ENCODE data around the gene AMN.

AMN gene

DNA sequence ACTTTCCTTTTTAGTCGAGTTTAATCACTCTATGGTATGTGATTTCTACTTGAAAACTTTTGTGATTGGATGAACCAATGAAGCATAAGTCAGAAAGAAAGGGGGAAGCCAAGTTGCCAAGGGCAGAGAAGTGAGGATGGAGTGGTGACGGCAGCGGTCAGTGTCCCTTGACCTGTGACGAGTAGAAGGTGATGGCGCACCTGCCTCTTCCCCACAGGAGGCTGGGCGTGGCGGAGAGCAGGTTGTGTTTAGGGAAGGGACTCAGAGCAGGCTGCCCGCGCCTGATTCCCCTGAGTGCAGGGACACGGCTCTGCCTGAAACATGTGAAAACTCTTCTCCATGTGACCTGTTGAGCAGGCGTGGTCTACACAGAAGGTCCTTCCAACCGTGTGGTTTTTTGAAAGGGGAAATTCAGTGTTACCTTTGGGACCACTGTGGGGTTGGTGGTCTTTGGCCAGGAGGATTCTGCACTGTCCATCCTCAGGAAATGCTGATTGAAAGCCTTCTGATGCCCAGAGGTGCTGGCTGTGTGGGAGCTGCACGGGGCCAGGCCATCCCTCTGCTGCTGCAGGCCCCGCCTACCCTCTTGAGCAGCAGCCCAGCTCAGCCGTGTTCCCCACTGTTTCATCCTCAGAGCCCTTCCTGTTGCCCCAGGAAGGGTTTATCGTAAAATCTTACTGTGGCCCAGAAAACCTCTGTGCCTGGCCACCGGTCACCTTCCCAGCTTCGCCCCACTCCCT lies 23.5 kb upstream of the AMN start:
- no peak for DNase-seq (ENCODE audit: low spot score)

- no peak for DNase-seq (ENCODE audit: low spot score)
Observed at GRCh38 chr14:102899516-102899900, 23.0 kb upstream of the AMN start.

DNA sequence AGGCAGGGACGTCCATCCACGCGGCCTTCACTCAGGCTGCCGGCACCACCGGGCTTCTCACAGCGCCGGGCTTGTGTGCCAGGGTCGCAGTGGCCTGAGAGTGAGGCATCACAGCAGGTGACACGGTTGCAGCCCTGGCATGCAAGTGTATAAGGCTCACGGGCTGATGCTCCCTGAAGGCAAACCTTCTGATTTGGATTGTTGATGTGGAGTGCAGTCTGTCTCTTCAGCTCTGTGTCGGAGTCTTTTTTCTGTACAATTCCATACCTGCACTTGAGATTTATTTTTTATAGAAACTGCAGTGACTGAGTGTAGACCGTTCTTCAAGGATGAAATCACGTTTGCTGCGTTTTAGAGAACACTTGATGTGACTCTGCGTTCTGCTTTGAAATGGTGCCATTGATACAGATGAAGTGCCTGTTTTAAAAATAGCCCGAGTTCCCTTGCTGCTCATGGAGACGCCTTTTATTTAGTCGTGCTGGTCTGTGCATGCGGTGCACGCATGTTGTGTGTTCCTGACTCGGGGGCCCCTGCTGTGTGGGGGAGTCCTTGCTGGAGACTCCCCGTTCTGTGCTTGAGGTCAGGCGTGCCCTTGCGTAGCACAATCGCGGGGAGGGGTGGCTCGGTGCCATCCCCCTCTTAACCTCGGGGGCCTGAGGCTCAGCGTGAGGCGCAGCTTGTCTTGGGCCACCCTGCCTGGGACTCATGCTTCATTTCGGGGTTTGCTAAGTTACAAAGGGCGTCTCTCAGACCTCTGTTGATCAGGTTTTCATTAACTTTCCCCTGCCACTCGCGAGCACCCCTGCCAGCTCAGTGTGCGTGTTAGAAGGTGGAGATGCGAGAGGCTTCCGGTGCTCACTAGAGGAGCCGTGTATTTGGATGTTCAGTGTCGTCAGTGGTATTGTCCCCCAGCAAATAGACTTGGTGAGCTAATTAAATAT lies 21.6 kb upstream of the AMN start:
- no peak for DNase-seq (ENCODE audit: low spot score)

- no peak for DNase-seq (ENCODE audit: low spot score)
Observed at GRCh38 chr14:102901633-102902032, 20.8 kb upstream of the AMN start.

GRCh38 chr14:102902086-102902485 lies 20.4 kb upstream of the AMN start:
- no peak for DNase-seq (ENCODE audit: low spot score)

DNA sequence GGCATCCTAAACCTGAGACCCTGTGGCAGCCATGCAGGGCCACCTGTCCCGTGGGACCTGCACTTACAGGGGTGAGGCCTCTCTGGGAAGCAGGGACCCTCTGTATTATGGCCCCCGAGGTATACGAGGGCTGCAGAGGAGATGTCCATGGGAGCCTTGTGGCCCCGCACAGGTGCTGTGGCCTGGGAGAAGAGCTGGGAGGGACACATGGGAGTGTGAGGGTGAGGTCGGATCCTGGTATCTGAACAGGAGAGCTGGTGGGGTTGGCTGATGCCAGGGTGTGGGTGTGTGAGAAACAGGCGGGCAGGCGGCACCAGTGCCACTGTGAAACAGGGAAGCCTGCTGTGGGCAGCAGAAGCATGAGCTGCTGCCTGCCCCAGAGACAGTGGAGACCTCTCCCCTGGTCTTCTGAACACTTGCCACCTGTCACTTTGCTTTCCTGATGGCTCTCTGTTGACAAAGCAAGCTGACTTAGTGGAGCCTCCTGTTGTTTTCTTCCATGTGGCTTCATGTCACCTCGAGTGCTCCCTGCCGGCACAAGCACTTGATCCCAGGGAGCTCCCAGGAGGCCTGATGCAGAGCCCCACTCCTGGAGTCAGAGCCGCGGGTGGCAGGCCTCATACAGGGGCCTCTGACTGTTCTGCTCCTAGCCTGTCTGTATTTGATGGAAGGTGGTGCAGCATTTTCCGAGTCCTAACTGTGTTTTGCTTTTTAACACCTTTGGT lies 19.8 kb upstream of the AMN start:
- DNase-seq (ENCODE audit: low spot score) = no peak

- DNase-seq (ENCODE audit: low spot score) = no peak
Observed at GRCh38 chr14:102903248-102903888, 19.1 kb upstream of the AMN start.

- DNase-seq (ENCODE audit: low spot score) = no peak
Observed at GRCh38 chr14:102903889-102904512, 18.5 kb upstream of the AMN start.

GRCh38 chr14:102905116-102906108 lies 17.1 kb upstream of the AMN start:
- DNase-seq (ENCODE audit: low spot score) = no peak

GRCh38 chr14:102906616-102907302 lies 15.7 kb upstream of the AMN start:
- DNase-seq (ENCODE audit: low spot score) = no peak

DNA sequence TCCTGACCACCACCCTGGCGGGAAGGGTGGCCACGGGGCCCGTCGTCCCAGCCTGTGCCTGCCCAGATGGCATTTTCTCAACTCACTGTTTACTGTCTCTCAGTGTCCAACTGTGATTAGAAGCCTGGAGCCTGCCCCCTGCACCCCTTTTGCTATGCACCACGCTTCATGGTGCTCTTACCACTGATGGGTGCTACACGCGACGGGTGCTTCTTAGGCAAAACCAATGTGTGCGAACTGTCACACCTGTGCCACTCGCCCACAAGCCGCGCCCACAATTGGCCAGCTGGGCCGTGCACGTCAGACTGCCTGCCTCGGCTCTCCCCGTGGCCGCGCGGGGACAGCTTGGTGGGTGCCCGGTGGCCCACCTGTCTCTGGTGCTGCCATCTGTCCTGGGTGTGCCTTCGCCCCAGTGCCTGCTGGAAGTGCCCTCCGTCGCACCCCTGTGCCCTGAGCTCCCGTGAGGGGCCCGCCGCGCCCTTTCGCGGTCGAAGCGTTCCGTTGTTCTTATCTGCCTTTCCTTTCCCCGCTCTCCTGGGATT lies 15.1 kb upstream of the AMN start:
- no peak for DNase-seq (ENCODE audit: low spot score)

- DNase-seq (ENCODE audit: low spot score) = no peak
Observed at GRCh38 chr14:102907980-102908730, 14.3 kb upstream of the AMN start.

DNA sequence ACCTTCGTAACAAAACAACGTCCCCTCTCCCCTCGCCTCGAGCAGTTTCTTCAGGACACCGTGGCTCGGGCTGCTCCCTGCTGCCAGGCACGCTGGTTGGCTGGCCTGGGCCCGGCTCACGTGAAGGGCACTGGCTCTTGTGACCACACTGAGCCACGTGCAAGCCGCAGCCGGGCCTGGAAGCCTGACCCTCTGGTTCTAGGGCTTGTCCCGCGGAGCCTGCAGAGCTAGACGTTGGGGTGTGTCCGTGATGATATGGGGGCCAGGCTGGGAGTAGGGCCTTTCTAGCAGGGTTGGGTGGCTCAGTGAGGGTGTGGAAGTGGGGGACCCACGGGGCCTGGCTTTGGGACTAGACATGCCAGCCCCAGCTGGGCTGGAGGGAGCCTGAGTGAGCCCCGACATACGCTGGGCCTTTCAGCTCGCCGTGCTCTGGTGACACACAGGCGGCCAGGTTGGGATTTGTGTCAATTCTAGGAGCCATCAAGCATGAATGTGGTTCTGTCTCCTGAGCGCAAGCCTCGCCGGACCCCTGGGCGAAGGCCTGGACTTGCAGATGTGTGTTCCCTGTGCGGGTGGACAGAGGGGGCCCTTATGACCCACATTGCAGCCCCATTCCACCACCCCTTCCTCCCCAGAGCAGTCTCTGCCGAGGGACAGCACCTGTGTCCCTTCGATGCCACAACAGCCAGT lies 13.6 kb upstream of the AMN start:
- no peak for DNase-seq (ENCODE audit: low spot score)

DNA sequence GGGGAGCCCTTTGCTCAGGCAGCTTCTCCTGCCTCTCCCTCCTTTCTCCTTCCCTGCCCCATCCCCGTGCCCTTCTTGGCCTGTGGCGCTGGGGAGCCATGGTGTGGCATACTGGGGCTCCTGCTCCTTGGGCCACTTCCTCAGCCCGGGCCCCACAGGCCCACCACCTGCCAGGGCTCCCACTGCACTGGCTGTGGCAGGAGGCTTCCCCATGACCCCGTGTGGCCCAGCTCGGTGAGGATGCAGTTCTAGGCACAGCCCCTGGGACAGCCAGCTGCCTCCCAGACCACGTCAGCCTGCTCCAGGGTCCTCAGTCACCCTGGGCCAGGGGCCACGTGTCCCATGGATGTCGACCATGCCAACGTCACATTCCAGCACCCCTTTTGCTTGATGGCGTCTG lies 13.0 kb upstream of the AMN start:
- DNase-seq (ENCODE audit: low spot score) = no peak

GRCh38 chr14:102909911-102910310 lies 12.6 kb upstream of the AMN start:
- DNase-seq (ENCODE audit: low spot score) = no peak

GRCh38 chr14:102910442-102910841 lies 12.0 kb upstream of the AMN start:
- DNase-seq (ENCODE audit: low spot score) = no peak

GRCh38 chr14:102911541-102911951 lies 10.9 kb upstream of the AMN start:
- DNase-seq (ENCODE audit: low spot score) = no peak

Measured in globus pallidus (tissue), 1 donor.